CD14-positive monocyte (primary cell): ENCODE results near the gene SEMA7A. TPM values are rescaled to one million over a fixed set of nuclear protein-coding genes. Genes with fewer than 3 reads are reported as not detected.

Experiments used
- DNase-seq, 3 donors: peaks; one replicate each; pipeline ENCODE4 v3.0.0-alpha.2; 2011 to 2022
- H2AFZ ChIP-seq: 2 replicates; pipeline ENCODE4 v1.6.0; 2012; ENCODE audit warnings: mild to moderate bottlenecking, low read depth, low read length, inconsistent platforms; ENCODE audit not compliant: insufficient read depth, poor library complexity, severe bottlenecking
- H3K27ac ChIP-seq, 2 donors: 1 replicate in 1 of 2; 2 replicates in 1 of 2; pipeline ENCODE4 v1.5.1; 2012 to 2013; ENCODE audit warnings: low read length in 2 of 2, control low read depth in 1 of 2, inconsistent platforms in 1 of 2, low read depth in 1 of 2, mild to moderate bottlenecking in 1 of 2
- H3K27me3 ChIP-seq, 2 donors: one replicate each; pipeline versions ENCODE4 v1.6.0 to v1.6.1; 2011 to 2013; ENCODE audit warnings: low read length in 2 of 2; ENCODE audit not compliant: control insufficient read depth in 2 of 2, insufficient read depth in 2 of 2
- H3K36me3 ChIP-seq, 2 donors: replicated peaks in 1 of 2; 1 replicate in 1 of 2; 2 replicates in 1 of 2; pipeline versions ENCODE4 v1.5.1 to v1.6.1; 2012 to 2013; ENCODE audit warnings: low read length in 2 of 2, control low read depth in 1 of 2, inconsistent platforms in 1 of 2, mild to moderate bottlenecking in 1 of 2; ENCODE audit not compliant: insufficient read depth in 2 of 2, control insufficient read depth in 1 of 2
- H3K4me1 ChIP-seq, 2 donors: 1 replicate in 1 of 2; 2 replicates in 1 of 2; pipeline versions ENCODE4 v1.5.1 to v1.6.1; 2012 to 2013; ENCODE audit warnings: low read length in 2 of 2, control low read depth in 1 of 2, inconsistent platforms in 1 of 2, mild to moderate bottlenecking in 1 of 2, moderate library complexity in 1 of 2; ENCODE audit not compliant: insufficient read depth in 2 of 2, control insufficient read depth in 1 of 2
- H3K4me2 ChIP-seq: replicated peaks from 2 replicates; pipeline ENCODE3; 2012; ENCODE audit warnings: low read length, moderate library complexity, mild to moderate bottlenecking; ENCODE audit not compliant: poor library complexity, severe bottlenecking; ENCODE audit errors: extremely low read depth
- H3K4me3 ChIP-seq, 3 experiments: fragments of 200-600 bp in 1 of 3; sonication (generic) in 1 of 3; replicated peaks in 1 of 3; 1 replicate in 2 of 3; 2 replicates in 1 of 3; pipeline ENCODE4 v1.5.1; 2011 to 2013; ENCODE audit warnings: low read length in 3 of 3, mild to moderate bottlenecking in 3 of 3, control low read depth in 2 of 3, low read depth in 2 of 3, inconsistent platforms in 1 of 3, moderate library complexity in 1 of 3
- H3K79me2 ChIP-seq: 2 replicates; pipeline ENCODE4 v1.6.0; 2012; ENCODE audit warnings: mild to moderate bottlenecking, control low read depth, inconsistent platforms, low read length, moderate library complexity; ENCODE audit not compliant: insufficient read depth
- H3K9ac ChIP-seq: 2 replicates; pipeline ENCODE4 v1.6.0; 2017; ENCODE audit warnings: low read length, mild to moderate bottlenecking; ENCODE audit not compliant: insufficient read depth, poor library complexity, severe bottlenecking
- H3K9me3 ChIP-seq, 2 donors: replicated peaks in 1 of 2; 1 replicate in 1 of 2; 2 replicates in 1 of 2; pipeline versions ENCODE4 v1.5.1 to v1.6.1; 2012 to 2013; ENCODE audit warnings: low read length in 2 of 2, control low read depth in 1 of 2; ENCODE audit not compliant: control insufficient read depth in 1 of 2, insufficient read depth in 1 of 2
- H4K20me1 ChIP-seq: 2 replicates; pipeline ENCODE4 v1.6.0; 2012; ENCODE audit warnings: mild to moderate bottlenecking, low read length, control low read depth, moderate library complexity; ENCODE audit not compliant: insufficient read depth
- H3K27ac Mint-ChIP-seq, 7 donors: one replicate each; pipeline ENCODE4 v1.8.0; 2020; ENCODE audit warnings: mild to moderate bottlenecking in 7 of 7, mixed read lengths in 7 of 7, moderate library complexity in 6 of 7, inconsistent platforms in 2 of 7
- H3K27me3 Mint-ChIP-seq, 3 donors: one replicate each; pipeline ENCODE4 v1.8.0; 2021 to 2022; ENCODE audit warnings: low read depth in 3 of 3, mild to moderate bottlenecking in 3 of 3, mixed read lengths in 3 of 3, moderate library complexity in 3 of 3, inconsistent platforms in 1 of 3
- H3K36me3 Mint-ChIP-seq, 2 donors: one replicate each; pipeline ENCODE4 v1.8.0; 2020; ENCODE audit warnings: mixed read lengths in 2 of 2, inconsistent platforms in 1 of 2, mild to moderate bottlenecking in 1 of 2
- H3K4me1 Mint-ChIP-seq: one replicate; pipeline ENCODE4 v1.8.0; 2020; ENCODE audit warnings: mild to moderate bottlenecking, mixed read lengths
- H3K4me3 Mint-ChIP-seq, 2 donors: one replicate each; pipeline ENCODE4 v1.8.0; 2020; ENCODE audit warnings: mild to moderate bottlenecking in 2 of 2, mixed read lengths in 2 of 2, moderate library complexity in 1 of 2
- H3K9me3 Mint-ChIP-seq, 7 donors: one replicate each; pipeline ENCODE4 v1.8.0; 2020 to 2022; ENCODE audit warnings: mixed read lengths in 7 of 7, mild to moderate bottlenecking in 6 of 7, moderate library complexity in 6 of 7, inconsistent platforms in 2 of 7
- CTCF ChIP-seq: fragments of 200-600 bp; IDR thresholded peaks from one replicate; pipeline ENCODE4 v1.8.0; 2022; ENCODE audit warnings: antibody characterized with exemption, mild to moderate bottlenecking
- WGBS: methylation state at CpG from one replicate; pipeline ENCODE4 v1.1.5; 2013; ENCODE audit warnings: missing lambda C conversion rate; ENCODE audit not compliant: insufficient coverage; 5-methylcytosine and 5-hydroxymethylcytosine counted together
- intact Hi-C, 2 donors: fragments of 100-400 bp; cut with micrococcal nuclease; formaldehyde crosslinking; loops; one replicate each; pipeline versions ENCODE4 v1.15.0 to v1.15.1; 2023
- polyA plus RNA-seq, 3 donors: library from polyadenylated mRNA; depleted of rRNA in 1 of 3; unstranded in 2 of 3; stranded (reverse) in 1 of 3; fragments of 300-500 nt in 2 of 3; fragments of >200 nt in 1 of 3; fragmentation: Illumina TruSeq in 2 of 3; gene quantifications; 1 replicate in 2 of 3; 2 replicates in 1 of 3; pipeline ENCODE4 v1.2.3, GENCODE V29; 2012 to 2021

SEMA7A gene
- polyA plus RNA-seq, 3 donors, result 0.04 to 4.8 (median 0.15) TPM

GRCh38 chr15:74468341-74469032, 34.7 kb upstream of the SEMA7A start:
- Mint-ChIP-seq H3K27me3 (peaks cover 0 to 1% (median 0%) of the 10 kb centered on the region in 3 donors), H3K4me1 (peaks cover 34% of the 10 kb centered on the region), H3K27ac (no peak overlapping the region), H3K9me3 (peaks cover 0 to 10% (median 4%) of the 10 kb centered on the region in 7 donors), H3K4me3 (no peak overlapping the region), H3K36me3 (peaks cover 18 to 48% of the 10 kb centered on the region in 2 donors)
- H3K4me1 ChIP-seq, result peaks cover 11 to 14% of the 10 kb centered on the region in 2 donors
- H3K9ac ChIP-seq, result no peak overlapping the region
- no peak overlapping the region for H3K4me3 ChIP-seq
- no peak overlapping the region for H3K27ac ChIP-seq
- no peak for TF ChIP-seq CTCF
- H3K4me2 ChIP-seq, result no peak overlapping the region
- intact Hi-C loops, result loop anchor here in 1 of 2 donors (10.0 kb wide), 1 partner anchor 146 kb away; the partner anchor contains the start of gene CLK3
- no peaks in the 10 kb centered on the region for H4K20me1 ChIP-seq
- H3K36me3 ChIP-seq, result peaks cover 2 to 10% of the 10 kb centered on the region in 2 donors
- 87% methylated on average over 4 of the region's 6 CpGs for WGBS
- DNase-seq, result no peak
- no peaks in the 10 kb centered on the region for H3K79me2 ChIP-seq
- no peak overlapping the region for H2AFZ ChIP-seq
- no peaks in the 10 kb centered on the region for H3K9me3 ChIP-seq
- H3K27me3 ChIP-seq, result no peaks in the 10 kb centered on the region

- H3K9me3 ChIP-seq, result no peaks in the 10 kb centered on the region
- no peak overlapping the region for H2AFZ ChIP-seq
- no peaks in the 10 kb centered on the region for H4K20me1 ChIP-seq
- no CpG with 5 or more reads among the region's 1 CpG for WGBS
- H3K4me3 ChIP-seq, result no peak overlapping the region
- H3K27ac ChIP-seq, result no peak overlapping the region
- H3K4me3 Mint-ChIP-seq, result no peak overlapping the region
- H3K79me2 ChIP-seq, result peaks cover 17% of the 10 kb centered on the region
- no peak overlapping the region for H3K4me2 ChIP-seq
- intact Hi-C loops, result loop anchor here in 1 of 2 donors (10.0 kb wide), 1 partner anchor 148 kb away; the partner anchor contains the start of gene CLK3
- H3K9me3 Mint-ChIP-seq, result peaks cover 0 to 10% (median 4%) of the 10 kb centered on the region in 7 donors
- TF ChIP-seq CTCF, result no peak
- no peaks in the 10 kb centered on the region for H3K27me3 ChIP-seq
- H3K9ac ChIP-seq, result no peak overlapping the region
- H3K4me1 ChIP-seq, result peaks cover 18 to 21% of the 10 kb centered on the region in 2 donors
- DNase-seq, result no peak
- H3K36me3 ChIP-seq, result peaks cover 0 to 10% of the 10 kb centered on the region in 2 donors
- H3K36me3 Mint-ChIP-seq, result peaks cover 13 to 41% of the 10 kb centered on the region in 2 donors
- H3K27me3 Mint-ChIP-seq, result peaks cover 0 to 1% (median 0%) of the 10 kb centered on the region in 3 donors
- H3K27ac Mint-ChIP-seq, result no peak overlapping the region
- H3K4me1 Mint-ChIP-seq, result peaks cover 46% of the 10 kb centered on the region
Observed at GRCh38 chr15:74466570-74466969, 32.8 kb upstream of the SEMA7A start.
